Mucosa of rectum (tissue), 2 donors: ENCODE data around the gene TMEM52.

Experiments
- H3K27ac ChIP-seq, 2 donors: one replicate each; pipeline ENCODE4 v1.7.0; 2013; ENCODE audit warnings: inconsistent platforms in 2 of 2, low read depth in 2 of 2, low read length in 2 of 2
- H3K27me3 ChIP-seq, 2 donors: one replicate each; pipeline ENCODE4 v1.7.0; 2013; ENCODE audit warnings: low read length in 2 of 2; ENCODE audit not compliant: control insufficient read depth in 2 of 2, insufficient read depth in 2 of 2
- H3K36me3 ChIP-seq, 2 donors: one replicate each; pipeline ENCODE4 v1.7.0; 2013; ENCODE audit warnings: low read length in 2 of 2; ENCODE audit not compliant: control insufficient read depth in 2 of 2, insufficient read depth in 2 of 2
- H3K4me1 ChIP-seq, 2 donors: one replicate each; pipeline ENCODE4 v1.7.0; 2013; ENCODE audit warnings: low read length in 2 of 2, mild to moderate bottlenecking in 1 of 2; ENCODE audit not compliant: control insufficient read depth in 2 of 2, insufficient read depth in 2 of 2
- H3K4me3 ChIP-seq, 2 donors: one replicate each; pipeline ENCODE4 v1.7.0; 2013; ENCODE audit warnings: low read length in 2 of 2
- H3K9ac ChIP-seq, 2 donors: one replicate each; pipeline ENCODE4 v1.7.0; 2013; ENCODE audit warnings: low read length in 2 of 2, low read depth in 1 of 2, mild to moderate bottlenecking in 1 of 2
- H3K9me3 ChIP-seq, 2 donors: one replicate each; pipeline ENCODE4 v1.7.0; 2013; ENCODE audit warnings: low read length in 2 of 2; ENCODE audit not compliant: control insufficient read depth in 2 of 2
- donor health status: healthy.
- donor health status: Normal muscosa, but diverticular disease.

Gene TMEM52

DNA sequence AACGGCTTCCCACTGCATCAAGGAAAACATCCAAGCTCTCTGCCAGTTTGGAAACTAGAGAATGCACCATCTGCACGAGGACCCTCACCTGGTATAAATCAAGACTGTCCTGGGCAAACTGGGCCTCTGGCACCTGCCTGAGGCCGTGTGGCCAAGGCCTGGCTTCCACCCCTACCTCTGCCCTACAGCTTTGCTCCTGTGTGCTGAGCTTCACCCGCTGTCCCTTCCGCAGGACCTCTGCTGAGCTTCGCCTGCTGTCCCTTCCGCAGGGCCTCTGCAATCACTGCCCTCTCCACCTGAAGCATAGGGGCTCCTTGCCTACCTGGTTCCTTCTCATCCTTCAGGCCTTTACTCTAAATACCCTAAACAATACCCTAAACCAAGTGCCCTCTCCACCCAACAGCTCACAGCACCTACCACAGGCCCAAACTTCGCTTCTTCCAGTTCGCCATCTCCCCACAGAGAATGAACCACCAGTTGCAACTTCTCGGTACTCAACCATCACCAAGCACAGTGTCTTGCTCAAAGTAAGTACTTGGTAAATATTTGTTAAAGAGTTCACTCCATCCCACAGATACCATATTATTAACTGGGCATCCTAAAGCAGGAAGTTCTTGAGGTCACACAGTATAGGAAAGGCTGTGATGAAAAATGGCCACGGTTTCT, 46.6 kb downstream of the TMEM52 start:
- Histone ChIP-seq H3K4me1 (peaks cover 15 to 23% of the 10 kb centered on the region in 2 donors), H3K9ac (no peak overlapping the region), H3K27ac (no peak overlapping the region), H3K9me3 (no peaks in the 10 kb centered on the region), H3K4me3 (no peak overlapping the region), H3K36me3 (peaks cover 10 to 15% of the 10 kb centered on the region in 2 donors), H3K27me3 (no peaks in the 10 kb centered on the region)

DNA sequence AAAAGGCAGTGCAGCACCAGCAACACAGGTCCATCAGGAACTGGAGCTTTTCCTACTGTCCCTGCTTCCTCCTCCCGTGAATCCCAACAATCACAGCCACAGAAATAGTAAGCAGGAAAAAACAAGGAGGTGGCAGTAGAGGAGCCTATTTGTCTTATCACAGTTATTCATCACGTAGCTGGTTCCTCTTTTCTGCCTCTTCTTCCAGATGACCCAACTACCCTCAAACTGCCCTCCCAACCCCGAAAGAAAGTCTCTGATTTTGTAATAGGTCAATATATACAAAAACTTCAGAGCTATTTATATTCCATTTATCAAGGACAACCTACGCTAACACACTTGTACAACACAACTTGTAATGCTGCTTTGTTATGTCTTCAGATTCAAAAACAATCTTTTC, 49.6 kb downstream of the TMEM52 start:
- Histone ChIP-seq H3K27ac (no peak overlapping the region), H3K9ac (no peak overlapping the region), H3K4me1 (peaks cover 15 to 23% of the 10 kb centered on the region in 2 donors), H3K9me3 (no peaks in the 10 kb centered on the region), H3K27me3 (no peaks in the 10 kb centered on the region), H3K36me3 (peaks cover 0 to 3% of the 10 kb centered on the region in 2 donors), H3K4me3 (no peak overlapping the region)
